ENCODE data around the gene MPZL1.
"Not testable (repeated sequence)": the region's sequence is repeated elsewhere in the genome, so short reads cannot be mapped to it uniquely, and the experiment has no call there.

MPZL1 gene

DNA sequence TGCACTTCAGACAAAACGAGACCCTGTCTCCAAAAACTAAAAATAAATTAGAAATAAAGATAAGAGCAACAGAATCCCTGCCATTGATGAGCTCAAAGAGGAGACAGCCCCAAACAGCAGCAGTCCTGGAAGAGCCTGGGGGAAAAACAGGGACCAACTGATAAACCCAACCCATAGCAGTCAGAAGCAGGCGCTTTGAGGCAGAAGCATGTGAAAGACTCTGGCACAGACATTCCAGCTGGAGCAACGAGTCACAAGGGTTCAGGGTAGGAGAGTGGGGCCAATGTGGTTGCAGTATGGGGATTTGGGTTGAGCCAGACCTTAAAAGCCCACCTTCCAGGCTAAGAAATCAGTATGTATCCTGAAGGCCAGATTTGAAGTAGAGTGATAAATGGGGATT, 78.5 kb downstream of the MPZL1 start:
- in situ Hi-C loops (cut with MboI; ENCODE audit: low sequenced_read_pairs), result no loop called here

DNA sequence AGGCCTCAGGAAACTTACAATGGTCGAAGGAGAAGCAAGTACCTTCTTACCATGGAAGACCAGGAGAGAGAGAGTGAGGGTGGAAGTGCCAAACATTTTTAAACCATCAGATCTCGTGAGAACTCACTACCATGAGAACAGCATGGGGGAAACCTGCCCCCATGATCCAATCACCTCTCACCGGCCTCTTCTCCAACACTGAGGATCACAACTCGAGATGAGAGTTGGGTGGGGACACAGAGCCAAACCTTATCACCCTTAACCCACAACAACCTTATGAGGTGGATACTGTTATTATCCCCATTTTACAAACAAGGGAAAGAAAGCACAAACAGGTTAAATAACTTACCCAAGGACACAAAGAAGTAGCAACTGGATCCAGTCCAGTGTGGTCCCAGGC, 80.5 kb downstream of the MPZL1 start:
- in situ Hi-C loops (cut with MboI; ENCODE audit: low sequenced_read_pairs), result no loop called here

DNA sequence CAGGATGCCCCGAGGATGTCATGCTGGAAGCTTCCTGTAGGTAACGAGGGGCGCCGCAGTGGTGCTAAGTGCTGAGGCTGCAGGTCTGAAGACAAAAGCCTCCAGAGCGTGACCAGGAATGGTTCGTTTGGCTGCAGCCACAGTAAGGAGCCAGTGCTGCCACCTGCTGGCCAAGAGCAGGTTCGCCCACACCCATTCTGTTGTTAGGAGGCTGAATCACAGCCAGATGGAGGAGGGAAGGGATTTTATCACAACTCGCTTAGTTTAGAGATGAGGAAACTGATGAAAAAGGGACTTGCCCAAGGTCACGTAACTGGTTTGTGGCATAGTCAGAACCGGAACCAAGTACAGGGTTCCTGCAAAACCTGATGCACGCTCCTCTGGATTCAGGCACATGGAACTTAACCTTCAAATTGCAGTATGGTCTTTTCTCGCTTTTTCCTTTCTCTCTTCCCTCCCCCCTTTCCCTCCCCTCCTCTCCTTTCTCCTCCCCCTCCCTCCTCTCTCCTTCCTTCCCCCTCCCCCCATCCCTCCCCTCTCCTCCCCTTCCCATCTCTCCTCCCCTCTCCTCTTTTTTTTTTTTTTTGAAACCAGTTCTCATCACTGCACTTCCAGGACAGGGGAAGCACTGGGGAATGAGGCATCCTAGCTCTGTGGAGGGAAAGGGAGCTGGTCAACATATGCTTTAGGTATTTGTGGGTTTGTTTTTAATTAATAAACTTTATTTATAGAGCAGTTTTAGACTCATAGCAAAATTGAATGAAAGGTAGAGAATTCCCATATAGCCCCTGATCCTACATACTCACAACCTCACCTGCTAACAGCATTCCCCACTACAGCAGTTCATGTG, 81.8 kb downstream of the MPZL1 start:
- in situ Hi-C loops (cut with MboI; ENCODE audit: low sequenced_read_pairs), result no loop called here

DNA sequence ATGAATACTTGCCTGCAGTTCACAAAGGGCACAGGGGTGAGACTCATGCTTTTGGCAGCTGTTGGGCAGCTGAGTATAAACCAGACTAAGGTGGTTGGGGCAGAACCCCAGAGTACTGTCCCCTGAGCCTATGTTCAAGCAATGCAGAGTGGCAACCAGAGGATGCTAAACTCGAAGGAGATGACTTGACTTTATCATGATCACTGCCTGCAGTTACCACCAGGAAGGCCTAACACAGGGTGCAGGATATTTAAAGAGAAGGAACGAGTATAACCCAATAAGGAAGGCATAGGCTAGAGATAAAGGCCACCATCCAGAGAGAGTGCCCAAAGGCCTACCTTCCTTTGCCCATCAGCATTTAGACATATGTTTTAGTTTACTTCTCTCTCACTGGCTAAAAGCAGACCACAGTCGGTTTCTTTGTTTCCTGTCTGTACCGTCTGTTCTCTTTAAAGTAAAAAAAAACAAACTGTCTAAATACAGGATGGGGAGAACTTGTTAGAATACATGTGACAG, 83.3 kb downstream of the MPZL1 start:
- in situ Hi-C loops (cut with MboI; ENCODE audit: low sequenced_read_pairs), result no loop called here

DNA sequence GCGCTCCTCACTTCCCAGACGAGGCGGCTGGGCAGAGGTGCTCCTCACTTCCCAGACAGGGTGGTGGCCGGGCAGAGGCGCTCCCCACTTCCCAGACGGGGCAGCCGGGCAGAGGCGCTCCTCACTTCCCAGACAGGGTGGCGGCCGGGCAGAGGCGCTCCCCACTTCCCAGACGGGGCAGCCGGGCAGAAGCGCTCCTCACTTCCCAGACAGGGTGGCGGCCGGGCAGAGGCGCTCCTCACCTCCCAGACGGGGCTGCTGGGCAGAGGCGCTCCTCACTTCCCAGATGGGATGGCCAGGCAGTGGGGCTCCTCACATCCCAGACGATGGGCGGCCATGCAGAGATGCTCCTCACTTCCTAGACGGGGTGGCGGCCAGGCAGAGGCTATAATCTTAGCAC, 84.5 kb downstream of the MPZL1 start:
- in situ Hi-C loops (cut with MboI; ENCODE audit: low sequenced_read_pairs), result not testable (repeated sequence)

DNA sequence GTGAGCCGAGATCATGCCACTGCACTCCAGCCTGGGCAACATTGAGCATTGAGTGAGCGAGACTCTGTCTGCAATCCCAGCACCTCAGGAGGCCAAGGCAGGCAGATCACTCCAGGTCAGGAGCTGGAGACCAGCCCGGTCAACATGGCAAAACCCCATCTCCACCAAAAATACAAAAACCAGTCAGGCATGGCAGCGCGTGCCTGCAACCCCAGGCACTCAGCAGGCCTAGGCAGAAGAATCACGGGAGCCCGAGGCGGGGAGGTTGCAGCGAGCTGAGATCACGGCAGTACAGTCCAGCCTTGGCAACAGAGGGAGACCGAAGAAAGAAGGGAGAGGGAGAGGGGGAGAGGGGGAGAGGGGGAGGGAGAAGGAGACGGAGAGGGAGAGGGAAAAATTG, 84.9 kb downstream of the MPZL1 start:
- in situ Hi-C loops (cut with MboI; ENCODE audit: low sequenced_read_pairs), result not testable (repeated sequence)

DNA sequence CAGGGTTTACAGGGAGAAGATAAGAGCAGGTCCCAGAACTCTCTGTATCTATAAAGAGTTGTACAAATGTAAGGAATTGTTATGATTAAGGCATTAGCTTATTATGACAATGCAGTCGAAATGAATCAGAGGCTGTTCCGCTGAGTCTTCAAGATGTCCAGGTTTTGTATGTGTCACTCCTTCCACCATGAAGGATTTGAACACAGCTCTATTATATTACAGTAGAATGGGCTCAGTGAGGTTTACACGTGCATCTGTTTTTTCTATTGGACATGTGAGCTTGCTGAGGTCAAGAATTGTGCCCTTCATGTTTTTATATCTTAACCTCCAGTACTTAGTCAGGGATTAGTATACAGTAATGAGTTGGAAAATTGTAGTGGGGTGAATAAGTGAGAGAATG, 86.3 kb downstream of the MPZL1 start:
- in situ Hi-C loops (cut with MboI; ENCODE audit: low sequenced_read_pairs), result no loop called here

DNA sequence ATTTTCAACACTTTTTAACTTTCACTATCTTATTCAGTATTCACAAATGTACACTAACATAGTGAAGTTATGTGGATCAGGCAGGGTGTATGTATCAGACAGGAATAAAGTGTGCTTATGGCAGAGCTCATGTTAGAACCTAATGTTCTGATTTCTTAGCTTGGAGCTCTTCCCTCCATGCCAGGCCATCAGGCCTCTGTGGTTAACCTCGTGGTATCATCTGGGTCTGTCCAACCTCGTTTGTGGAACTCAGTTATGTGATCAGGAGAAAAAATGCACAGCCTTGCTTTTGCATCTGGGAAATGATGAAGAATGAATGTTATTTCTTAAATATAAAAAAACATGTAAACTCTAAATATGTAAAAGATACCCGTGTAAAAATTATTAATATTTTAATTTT, 86.9 kb downstream of the MPZL1 start:
- in situ Hi-C loops (cut with MboI; ENCODE audit: low sequenced_read_pairs), result no loop called here

DNA sequence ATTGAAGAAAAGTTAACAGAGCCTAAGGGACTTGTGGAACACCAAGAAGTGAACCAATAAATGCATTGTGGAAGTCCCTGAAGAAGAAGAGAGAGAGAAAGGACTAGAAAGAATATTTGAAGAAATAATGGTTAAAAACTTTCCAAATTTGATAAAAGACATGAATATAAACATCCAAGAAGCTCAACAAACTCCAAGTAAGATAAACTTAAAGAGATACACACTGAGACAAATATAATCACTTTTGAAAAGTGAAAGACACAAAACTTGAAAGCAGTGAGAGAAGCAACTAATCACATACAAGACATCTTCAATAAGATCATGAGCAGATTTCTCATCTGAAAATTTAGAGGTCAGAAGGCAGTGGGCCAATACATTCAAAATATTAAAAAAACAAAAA, 91.2 kb downstream of the MPZL1 start:
- in situ Hi-C loops (cut with MboI; ENCODE audit: low sequenced_read_pairs), result no loop called here

DNA sequence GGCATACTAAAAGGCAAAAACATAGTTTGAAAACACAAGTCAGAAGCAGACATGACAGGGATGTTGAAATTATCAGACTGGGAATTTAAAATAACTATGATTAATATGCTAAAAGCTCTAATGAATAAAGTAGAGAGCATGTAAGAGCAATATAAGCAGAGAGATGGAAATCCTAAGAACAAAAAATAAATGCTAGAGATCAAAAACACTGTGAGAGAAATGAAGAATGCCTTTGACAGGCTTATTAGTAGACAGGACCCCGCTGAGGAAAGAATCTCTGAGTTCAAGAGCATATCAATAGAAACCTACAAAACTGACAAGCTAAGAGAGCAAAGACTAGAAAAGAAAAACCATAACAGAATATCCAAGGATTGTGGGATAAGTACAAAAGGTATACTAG, 93.9 kb downstream of the MPZL1 start:
- in situ Hi-C loops (cut with MboI; ENCODE audit: low sequenced_read_pairs), result no loop called here

DNA sequence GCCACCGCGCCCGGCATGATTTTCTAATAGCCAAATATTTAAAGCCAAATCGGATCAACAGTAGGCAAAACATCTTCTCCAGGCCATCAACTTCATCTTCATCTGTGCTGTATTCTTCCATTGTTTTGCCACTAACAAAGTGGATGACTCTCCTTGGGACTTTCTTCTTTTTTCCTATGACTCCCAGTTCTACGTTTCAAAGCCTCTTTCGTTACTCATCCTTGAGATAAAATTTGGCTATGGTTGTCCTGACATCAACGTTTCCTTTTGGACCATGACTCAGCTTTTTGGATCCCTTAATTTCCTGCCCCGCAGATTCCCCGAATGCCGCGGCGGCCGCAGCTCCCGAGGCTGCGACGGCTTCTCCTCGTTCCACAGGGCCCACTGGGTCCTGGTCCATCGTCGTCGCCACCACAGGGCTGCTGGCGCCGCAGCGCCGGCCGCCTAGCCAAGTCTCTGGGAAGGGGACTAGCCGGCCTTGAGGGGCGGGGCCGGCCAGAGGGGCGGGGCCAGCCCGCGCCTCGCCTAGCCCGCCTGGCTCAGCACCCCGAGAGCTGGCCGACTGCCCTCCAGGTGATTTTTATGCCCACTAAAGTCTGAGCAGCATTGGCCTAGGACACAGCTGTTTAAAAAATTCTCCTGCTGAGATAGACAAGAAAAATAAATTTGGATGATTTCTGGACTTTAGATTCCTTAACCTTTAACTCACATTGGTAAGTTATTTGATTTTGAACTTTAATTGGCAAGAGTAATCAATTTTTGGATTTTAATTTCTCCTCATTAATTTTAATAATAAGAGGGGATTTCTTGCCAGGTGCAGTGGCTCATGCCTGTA, 98.3 kb downstream of the MPZL1 start:
- in situ Hi-C loops (cut with MboI; ENCODE audit: low sequenced_read_pairs), result no loop called here

DNA sequence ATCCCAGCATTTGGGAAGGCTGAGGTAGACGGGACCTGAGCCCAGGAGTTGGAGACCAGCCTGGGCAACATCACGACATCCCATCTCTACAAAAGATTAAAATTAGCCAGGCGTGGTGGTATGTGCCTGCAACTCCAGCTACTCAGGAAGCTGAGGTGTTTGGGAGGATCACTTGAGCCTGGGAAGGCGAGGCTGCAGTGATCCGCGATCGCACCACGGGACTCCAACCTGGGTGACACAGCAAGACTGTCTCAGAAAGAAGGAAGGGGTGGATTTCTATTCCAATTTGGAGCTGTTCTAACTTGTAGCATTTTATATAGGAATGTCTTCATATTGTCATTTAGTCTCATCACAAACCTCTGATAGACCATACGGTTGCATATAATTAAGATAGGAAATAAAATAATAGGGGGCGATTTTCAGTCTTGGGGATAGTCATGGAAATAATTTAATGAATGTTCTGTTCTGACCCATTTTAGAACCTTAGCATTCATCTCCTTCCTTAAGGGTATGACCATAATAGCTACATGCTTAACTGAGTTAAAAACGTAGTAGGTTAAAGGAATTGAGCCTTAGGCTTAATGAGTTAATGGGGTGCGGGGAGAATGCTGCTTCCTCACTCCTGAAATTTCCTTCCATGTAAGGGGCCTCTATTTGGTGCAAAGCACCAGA, 99.0 kb downstream of the MPZL1 start:
- in situ Hi-C loops (cut with MboI; ENCODE audit: low sequenced_read_pairs), result no loop called here

DNA sequence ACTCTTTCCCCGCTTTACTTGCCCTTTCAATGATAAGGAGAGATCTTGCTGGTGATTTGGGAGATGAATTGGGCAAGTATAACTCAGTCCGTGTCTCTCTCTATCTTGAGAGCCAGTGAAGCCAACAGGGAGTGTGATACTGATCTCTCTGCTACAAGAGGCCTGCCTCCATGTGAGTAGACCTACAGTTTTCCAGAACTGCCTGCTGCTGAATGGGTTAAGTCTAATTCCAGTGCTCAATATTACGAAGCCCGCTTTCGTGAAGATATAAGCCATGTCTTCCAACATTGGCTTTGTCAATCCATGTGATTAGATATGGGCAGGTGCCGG, 99.5 kb downstream of the MPZL1 start:
- in situ Hi-C loops (cut with MboI; ENCODE audit: low sequenced_read_pairs), result no loop called here

DNA sequence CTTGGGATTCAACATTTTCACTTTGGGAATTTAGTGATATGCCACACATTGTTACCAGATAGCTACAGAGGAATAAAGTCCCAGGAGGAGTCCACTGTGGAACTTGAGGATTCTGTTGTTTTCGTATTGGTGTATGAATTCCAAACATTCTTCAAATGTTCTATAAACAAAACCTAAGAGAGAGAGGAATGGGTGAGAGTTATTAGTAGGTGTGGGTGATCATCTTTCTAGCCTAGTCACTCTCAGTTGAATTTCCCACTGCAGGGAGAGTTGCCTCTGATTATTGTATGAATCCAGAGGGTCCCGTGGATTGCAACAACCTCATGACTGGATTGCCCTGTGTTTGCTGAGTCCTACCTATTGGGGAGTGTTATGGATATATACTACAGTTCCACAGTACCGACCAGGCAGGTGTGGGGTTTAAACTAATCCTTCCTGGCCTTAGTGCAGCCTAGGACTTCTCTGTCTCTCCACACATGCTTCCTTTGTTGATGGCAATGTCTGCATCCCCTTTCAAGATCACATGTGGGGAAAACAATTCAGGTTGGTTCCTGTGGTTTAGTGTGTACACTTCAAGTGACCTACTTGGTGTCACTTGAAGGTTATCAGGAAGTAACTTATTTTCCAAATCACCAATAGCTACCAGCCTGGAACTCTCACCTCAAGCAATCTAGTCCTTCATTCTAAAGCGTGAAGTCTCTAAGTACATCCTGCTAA, 100.3 kb downstream of the MPZL1 start:
- in situ Hi-C loops (cut with MboI; ENCODE audit: low sequenced_read_pairs), result no loop called here

DNA sequence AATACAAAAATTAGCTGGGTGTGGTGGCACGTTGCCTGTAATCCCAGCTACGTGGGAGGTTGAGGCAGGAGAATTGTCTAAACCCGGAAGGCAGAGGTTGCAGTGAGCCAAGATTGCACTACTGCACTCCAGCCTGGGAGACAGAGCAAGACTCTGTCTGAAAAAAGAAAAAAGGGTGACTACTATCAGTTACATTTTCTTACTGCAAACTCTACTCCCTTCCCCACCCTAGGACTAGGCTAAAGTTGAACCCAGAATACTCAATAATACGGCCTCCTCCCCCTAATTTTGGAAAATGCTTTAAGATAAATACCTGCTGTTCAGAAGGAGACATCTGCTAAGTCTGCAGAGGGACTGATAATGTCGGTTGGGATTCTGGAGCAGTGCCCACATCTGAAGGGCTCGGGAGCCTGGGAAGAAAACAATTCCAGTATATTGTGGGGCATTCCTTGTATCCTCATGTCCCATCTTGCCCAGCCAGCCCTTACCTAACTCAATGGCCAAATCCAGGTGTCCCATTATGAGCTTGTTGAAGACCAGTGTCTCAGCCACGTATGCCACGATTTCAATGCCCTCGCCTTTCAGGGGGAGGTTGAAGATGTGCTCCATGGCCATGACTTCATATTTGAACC, 102.5 kb downstream of the MPZL1 start:
- in situ Hi-C loops (cut with MboI; ENCODE audit: low sequenced_read_pairs), result no loop called here

DNA sequence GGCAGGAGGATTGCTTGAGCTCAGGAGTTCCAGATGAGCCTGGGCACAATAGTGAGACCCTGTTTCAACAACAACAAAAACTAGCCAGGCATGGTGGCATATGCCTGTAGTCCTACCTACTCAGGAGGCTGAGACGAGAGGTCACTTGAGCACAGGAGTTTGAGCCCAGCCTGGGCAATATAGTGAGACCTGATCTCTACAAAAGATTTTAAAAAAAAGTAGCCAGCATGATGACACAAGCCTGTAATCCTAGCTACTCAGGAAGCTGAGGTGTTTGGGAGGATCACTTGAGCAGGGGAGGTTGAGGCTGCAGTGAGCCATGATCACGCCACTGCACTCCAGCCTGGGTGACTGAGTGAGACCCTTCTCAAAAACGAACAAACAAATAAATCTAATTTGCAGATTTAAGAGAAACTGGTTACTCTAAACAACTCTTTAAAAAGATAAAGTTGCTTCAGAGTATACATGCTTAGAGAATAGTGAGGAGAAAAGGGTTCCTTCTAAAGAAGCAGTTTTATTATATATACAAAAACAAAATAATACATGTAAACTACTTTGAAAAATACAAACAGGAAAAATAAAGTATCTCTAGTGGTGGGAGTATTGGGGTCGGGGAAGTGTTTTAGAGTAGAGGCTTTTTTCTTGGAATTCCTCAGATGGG, 103.8 kb downstream of the MPZL1 start:
- in situ Hi-C loops (cut with MboI; ENCODE audit: low sequenced_read_pairs), result no loop called here

DNA sequence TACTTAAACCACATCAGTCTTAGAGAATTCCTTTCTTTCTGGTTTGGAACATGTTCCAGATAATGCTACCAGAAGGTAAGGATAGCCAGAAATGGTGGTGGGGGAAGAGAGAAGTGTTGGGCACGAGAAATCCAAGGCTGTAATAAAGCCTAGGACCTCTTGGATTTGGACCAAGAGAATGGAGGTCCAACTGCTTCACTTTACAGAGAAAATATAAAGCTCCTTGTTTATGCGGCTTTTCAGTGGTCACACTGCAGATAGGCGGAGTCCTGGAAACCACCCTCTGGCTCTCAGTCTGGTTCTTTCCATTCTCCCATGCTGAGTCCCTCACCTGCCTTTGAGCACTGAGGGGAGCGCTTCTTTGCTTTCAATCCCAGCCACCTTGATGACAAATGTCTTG, 104.3 kb downstream of the MPZL1 start:
- in situ Hi-C loops (cut with MboI; ENCODE audit: low sequenced_read_pairs), result no loop called here

DNA sequence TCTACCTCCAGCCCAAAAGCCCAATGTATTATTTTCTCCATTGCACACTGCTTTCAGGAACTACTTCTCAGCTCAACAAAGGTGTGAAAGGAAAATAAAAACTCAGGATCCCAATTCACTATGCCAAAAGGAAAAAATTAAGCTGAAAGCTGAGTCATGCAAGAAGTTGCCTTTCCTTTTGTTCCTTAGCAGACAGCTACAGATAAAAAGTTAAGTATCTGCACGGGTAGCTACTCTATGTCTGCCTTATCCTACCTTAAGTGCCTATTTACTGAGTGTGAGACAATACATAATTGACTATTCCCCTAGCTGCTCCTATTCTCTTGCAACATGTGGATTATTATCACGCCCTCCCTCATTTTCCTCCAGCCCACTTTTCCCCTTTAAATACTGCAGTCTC, 108.1 kb downstream of the MPZL1 start:
- in situ Hi-C loops (cut with MboI; ENCODE audit: low sequenced_read_pairs), result no loop called here

DNA sequence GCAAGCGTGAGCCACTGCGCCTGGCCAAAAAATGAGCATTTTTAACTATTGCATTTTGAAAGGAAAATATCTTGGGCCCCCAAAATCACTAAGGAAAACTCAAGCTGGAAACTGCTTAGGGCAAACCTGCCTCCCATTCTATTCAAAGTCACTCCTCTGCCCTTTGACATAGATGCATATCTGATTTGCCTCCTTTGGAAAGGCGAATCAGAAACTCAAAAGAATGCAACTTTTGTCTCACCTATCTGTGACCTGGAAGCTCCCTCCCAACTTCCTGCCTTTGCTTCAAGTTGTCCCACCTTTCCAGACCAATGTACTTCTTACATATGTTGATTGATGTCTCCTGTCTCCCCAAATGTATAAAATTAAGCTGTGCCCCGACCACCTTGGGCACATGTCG, 108.9 kb downstream of the MPZL1 start:
- in situ Hi-C loops (cut with MboI; ENCODE audit: low sequenced_read_pairs), result not testable (repeated sequence)

DNA sequence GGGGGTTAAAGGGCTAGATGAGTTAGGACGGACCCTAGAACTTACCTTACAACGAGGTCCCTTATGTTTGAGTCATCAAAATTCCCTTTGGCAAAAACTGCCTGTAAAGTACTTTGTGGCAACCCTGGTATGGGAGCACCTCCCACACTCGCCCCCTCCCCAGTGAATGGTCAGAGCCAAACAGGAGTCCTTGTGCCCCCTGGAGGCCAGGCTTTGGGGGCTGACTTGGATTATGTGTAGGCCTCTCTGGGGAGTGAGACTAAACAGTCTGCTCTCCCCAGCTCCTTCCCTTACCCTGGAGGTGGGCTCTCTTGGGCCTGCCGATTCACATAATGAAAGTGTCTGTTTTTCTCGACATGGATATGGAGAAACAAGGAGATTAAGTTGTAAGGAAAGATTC, 110.9 kb downstream of the MPZL1 start:
- in situ Hi-C loops (cut with MboI; ENCODE audit: low sequenced_read_pairs), result no loop called here

Data from HL-60/S4 treated with phorbol 12-myristate 13-acetate at 8.2 ng/mL for 4 days and 3 days (cell line).